Measurements from ENCODE around the gene MON1B. TPM values are rescaled to one million over a fixed set of nuclear protein-coding genes. Genes with fewer than 3 reads are reported as not detected.
"Not testable (repeated sequence)": the region's sequence is repeated elsewhere in the genome, so short reads cannot be mapped to it uniquely, and the experiment has no call there.

Gene MON1B
- total and polyA plus RNA-seq, 2 of the 13 experiments (the other 11 are each of a cell fraction or from before 2014, with no cell fraction given): 13.4 to 15.6 TPM

- ChIA-PET CTCF (ENCODE audit: low intra/inter-chr PET ratio, low total read pairs) (interaction anchor here (5.5 kb wide), 1 partner anchor 345 kb away, joined by 354 read pairs; no protein-coding TSS in a partner anchor), POLR2A (no interaction called here)
- H3K4me1 ChIP-seq (ENCODE audit: insufficient read depth, low read length): no peaks in the 10 kb centered on the region
- H3K27me3 ChIP-seq (ENCODE audit: control insufficient read depth in 1 of 2, insufficient read depth in 2 of 2, low read length in 2 of 2): peaks cover 0 to 38% of the 10 kb centered on the region in 2 experiments
- H3K79me2 ChIP-seq (ENCODE audit: insufficient read depth, low read length): no peaks in the 10 kb centered on the region
- H3K9ac ChIP-seq (ENCODE audit: insufficient read depth, low read depth, low read length): no peak overlapping the region
- no peak for FAIRE-seq
- H2AFZ ChIP-seq (ENCODE audit: low read length): no peak overlapping the region
- H3K4me3 ChIP-seq (replicated peaks in 1 of 3; ENCODE audit: insufficient read depth in 1 of 3, low read depth in 2 of 3, low read length in 3 of 3): no peak overlapping the region
- intact Hi-C loops (cut with micrococcal nuclease; ENCODE audit: unreplicated experiment) (loop anchor here (5.0 to 10.0 kb wide), 2 partner anchors 766 to 859 kb away; partner anchors contain the start of gene WWOX), in situ Hi-C loops (cut with HindIII; ENCODE audit: extremely low pct_ligation_motif_present, low pct_unique_long_range_greater_than_20kb) (loop anchor here (5.0 to 25.0 kb wide), 2 partner anchors 349 to 724 kb away; no protein-coding TSS in a partner anchor)
- H3K4me2 ChIP-seq (ENCODE audit: low read depth, low read length): no peak overlapping the region
- 0% methylated on average over 5 of the region's 5 CpGs for WGBS (ENCODE audit: low lambda C conversion rate)
- H3K27ac ChIP-seq (ENCODE audit: extremely low read length, insufficient read depth, low read length): no peak overlapping the region
- H3K9me3 ChIP-seq (ENCODE audit: low read length): no peaks in the 10 kb centered on the region
- BruUV-seq (replicated peaks): no TSS peak
- H3K36me3 ChIP-seq (replicated peaks in 1 of 2; ENCODE audit: control insufficient read depth in 1 of 2, insufficient read depth in 2 of 2, low read length in 2 of 2): no peaks in the 10 kb centered on the region
- ATAC-seq: no peak
- TF ChIP-seq ETV5 (CRISPR knock-in tag; IDR thresholded peaks at IDR 0.05; ENCODE audit: borderline replicate concordance): no peak
- no peak for TF ChIP-seq ZNF446 (CRISPR knock-in tag; IDR thresholded peaks at IDR 0.05)
- no peak for TF ChIP-seq CHD4 (IDR thresholded peaks at IDR 0.05; ENCODE audit: borderline replicate concordance, low read length)
- TF ChIP-seq KLF16 (CRISPR knock-in tag; IDR thresholded peaks at IDR 0.05): no peak
- TF ChIP-seq ZSCAN29 (CRISPR knock-in tag; conservative IDR thresholded peaks at IDR 0.05): no peak
- TF ChIP-seq ZNF18 (CRISPR knock-in tag; IDR thresholded peaks at IDR 0.05; ENCODE audit: insufficient replicate concordance): no peak
- no peak for TF ChIP-seq SATB2 (CRISPR knock-in tag; IDR thresholded peaks at IDR 0.05)
- TF ChIP-seq FOXJ3 (CRISPR knock-in tag; IDR thresholded peaks at IDR 0.05; ENCODE audit: borderline replicate concordance): no peak
- TF ChIP-seq ELF1 (CRISPR knock-in tag; IDR thresholded peaks at IDR 0.05): no peak
- no peak for TF ChIP-seq ZNF24 (IDR thresholded peaks at IDR 0.05)
- TF ChIP-seq FOXM1 (CRISPR knock-in tag; IDR thresholded peaks at IDR 0.05): no peak
- no peak for TF ChIP-seq ZNF83 (CRISPR knock-in tag; IDR thresholded peaks at IDR 0.05; ENCODE audit: borderline replicate concordance)
- TF ChIP-seq POGZ (CRISPR knock-in tag; IDR thresholded peaks at IDR 0.05): no peak
- no peak for TF ChIP-seq HNRNPL (IDR thresholded peaks at IDR 0.05; ENCODE audit: low read depth, low read length)
- DNase-seq (ENCODE audit: low spot score): no peak
- H4K20me1 ChIP-seq (ENCODE audit: insufficient read depth, low read length): no peaks in the 10 kb centered on the region
These were observed 47.6 kb downstream of the MON1B start for GRCh38 chr16:77238593-77238992.

GRCh38 chr16:77242471-77242870 is 51.5 kb downstream of the MON1B start:
- H4K20me1 ChIP-seq (ENCODE audit: insufficient read depth, low read length); intact Hi-C loops (cut with micrococcal nuclease; ENCODE audit: unreplicated experiment); H2AFZ ChIP-seq (ENCODE audit: low read length); H3K79me2 ChIP-seq (ENCODE audit: insufficient read depth, low read length); H3K9me3 ChIP-seq (ENCODE audit: low read length); H3K36me3 ChIP-seq (replicated peaks in 1 of 2; ENCODE audit: control insufficient read depth in 1 of 2, insufficient read depth in 2 of 2, low read length in 2 of 2); FAIRE-seq; H3K4me3 ChIP-seq (replicated peaks in 1 of 3; ENCODE audit: insufficient read depth in 1 of 3, low read depth in 2 of 3, low read length in 3 of 3); DNase-seq (ENCODE audit: low spot score); H3K4me1 ChIP-seq (ENCODE audit: insufficient read depth, low read length); H3K27ac ChIP-seq (ENCODE audit: extremely low read length, insufficient read depth, low read length); BruUV-seq (replicated peaks); ATAC-seq; H3K4me2 ChIP-seq (ENCODE audit: low read depth, low read length); POLR2A ChIA-PET; H3K9ac ChIP-seq (ENCODE audit: insufficient read depth, low read depth, low read length): not testable (repeated sequence)
- CTCF ChIA-PET (ENCODE audit: low intra/inter-chr PET ratio, low total read pairs): interaction anchor here (2.0 kb wide), 1 partner anchor 342 kb away, joined by 9 read pairs; no protein-coding TSS in a partner anchor
- H3K27me3 ChIP-seq (ENCODE audit: control insufficient read depth in 1 of 2, insufficient read depth in 2 of 2, low read length in 2 of 2): peaks cover 0 to 17% of the 10 kb centered on the region in 2 experiments
- WGBS (ENCODE audit: low lambda C conversion rate): 3% methylated on average over 5 of the region's 5 CpGs
- in situ Hi-C loops (cut with HindIII; ENCODE audit: extremely low pct_ligation_motif_present, low pct_unique_long_range_greater_than_20kb): loop anchor here (25.0 kb wide), 1 partner anchor 720 kb away; no protein-coding TSS in a partner anchor
